ENCODE data around the gene MUC2. TPM values are rescaled to one million over a fixed set of nuclear protein-coding genes. Genes with fewer than 3 reads are reported as not detected.

The MUC2 gene
- total RNA-seq, 4 donors from 2014 or later = 0.04 TPM; not detected in 3

GRCh38 chr11:1091332-1092083, 16.8 kb downstream of the MUC2 start:
- H3K4me1 ChIP-seq = no peaks in the 10 kb centered on the region
- no peaks in the 10 kb centered on the region for H3K36me3 ChIP-seq
- no peak for DNase-seq
- TF ChIP-seq CTCF (IDR thresholded peaks at IDR 0.05) (no peak), POLR2A (IDR thresholded peaks at IDR 0.05) (no peak)
- WGBS, 2 donors = 71 to 91% methylated on average over 9 to 11 of the region's 12 CpGs
- intact Hi-C loops (cut with DNase I) = no loop called here
- H3K27ac ChIP-seq = no peak overlapping the region
- H3K9me3 ChIP-seq = no peaks in the 10 kb centered on the region
- no peaks in the 10 kb centered on the region for H3K27me3 ChIP-seq
- H3K4me3 ChIP-seq = no peak overlapping the region

GRCh38 chr11:1092145-1092670, 17.5 kb downstream of the MUC2 start:
- Histone ChIP-seq H3K4me1 (no peaks in the 10 kb centered on the region), H3K27ac (no peak overlapping the region), H3K4me3 (no peak overlapping the region), H3K27me3 (no peaks in the 10 kb centered on the region), H3K9me3 (no peaks in the 10 kb centered on the region), H3K36me3 (no peaks in the 10 kb centered on the region)
- 67 to 68% methylated on average over 9 to 10 of the region's 17 CpGs for WGBS, 2 donors
- intact Hi-C loops (cut with DNase I) = no loop called here
- DNase-seq = no peak
- no peak for TF ChIP-seq POLR2A (IDR thresholded peaks at IDR 0.05)
- TF ChIP-seq CTCF (IDR thresholded peaks at IDR 0.05) = no peak

GRCh38 chr11:1092919-1093318, 18.2 kb downstream of the MUC2 start:
- no peak for DNase-seq
- 73 to 80% methylated on average over 1 to 4 of the region's 7 CpGs for WGBS, 2 donors
- intact Hi-C loops (cut with DNase I) = no loop called here

GRCh38 chr11:1099519-1100355, 25.1 kb downstream of the MUC2 start:
- no peak overlapping the region for H3K4me3 ChIP-seq
- intact Hi-C loops (cut with DNase I) = no loop called here
- no peaks in the 10 kb centered on the region for H3K9me3 ChIP-seq
- H3K4me1 ChIP-seq = no peaks in the 10 kb centered on the region
- no peak overlapping the region for H3K27ac ChIP-seq
- no peak for DNase-seq
- H3K27me3 ChIP-seq = no peaks in the 10 kb centered on the region
- no peak for TF ChIP-seq POLR2A (IDR thresholded peaks at IDR 0.05)
- no peaks in the 10 kb centered on the region for H3K36me3 ChIP-seq
- 86 to 92% methylated on average over 14 to 23 of the region's 32 CpGs for WGBS, 2 donors

More at GRCh38 chr11:1092919-1093318, 18.2 kb downstream of the MUC2 start:
- Histone ChIP-seq H3K4me1 (no peaks in the 10 kb centered on the region), H3K9me3 (no peaks in the 10 kb centered on the region), H3K4me3 (no peak overlapping the region), H3K27ac (no peak overlapping the region), H3K36me3 (no peaks in the 10 kb centered on the region), H3K27me3 (no peaks in the 10 kb centered on the region)
- no peak for TF ChIP-seq CTCF (IDR thresholded peaks at IDR 0.05)
- TF ChIP-seq POLR2A (IDR thresholded peaks at IDR 0.05) = no peak

GRCh38 chr11:1100417-1101245, 26.0 kb downstream of the MUC2 start:
- Histone ChIP-seq H3K27ac (no peak overlapping the region), H3K4me3 (no peak overlapping the region), H3K4me1 (no peaks in the 10 kb centered on the region), H3K9me3 (no peaks in the 10 kb centered on the region), H3K36me3 (no peaks in the 10 kb centered on the region), H3K27me3 (no peaks in the 10 kb centered on the region)
- 87 to 90% methylated on average over 4 to 9 of the region's 33 CpGs for WGBS, 2 donors
- DNase-seq = no peak
- TF ChIP-seq POLR2A (IDR thresholded peaks at IDR 0.05) (no peak), CTCF (IDR thresholded peaks at IDR 0.05) (no peak)
- intact Hi-C loops (cut with DNase I) = no loop called here
